Measurements from ENCODE around the gene OVCA2. TPM values are rescaled to one million over a fixed set of nuclear protein-coding genes. Genes with fewer than 3 reads are reported as not detected.

The OVCA2 gene
- total RNA-seq, 2 experiments from 2014 or later = 43.2 to 45.4 TPM

GRCh38 chr17:2068031-2068518 lies 26.3 kb downstream of the OVCA2 start:
- POLR2A ChIA-PET = interaction anchor here (2.0 to 11.0 kb wide), 3 partner anchors 10 to 351 kb away, joined by 6 to 214 read pairs (median 58); no protein-coding TSS in a partner anchor
- H3K9me3 Mint-ChIP-seq = no peaks in the 10 kb centered on the region
- H3K27me3 Mint-ChIP-seq = no peaks in the 10 kb centered on the region
- peak overlapping the region; percentile 90 for H3K27ac Mint-ChIP-seq
- no peak overlapping the region for H3K4me3 Mint-ChIP-seq
- H3K36me3 Mint-ChIP-seq (ENCODE audit: low read depth) = peaks cover 62% of the 10 kb centered on the region
- CTCF ChIA-PET = interaction anchor here (1.3 to 6.5 kb wide), 6 partner anchors 9 to 176 kb away, joined by 3 to 40 read pairs (median 15); partner anchors contain the start of genes HIC1 and OVCA2
- no peak for DNase-seq
- H3K4me1 Mint-ChIP-seq = peaks cover 91% of the 10 kb centered on the region

- CTCF ChIA-PET = interaction anchor here (0.9 to 6.5 kb wide), 9 partner anchors 10 to 176 kb away, joined by 3 to 40 read pairs (median 5); partner anchors contain the start of genes HIC1 and OVCA2
These were observed 26.8 kb downstream of the OVCA2 start for GRCh38 chr17:2068519-2069051.

GRCh38 chr17:2070241-2071023 lies 28.6 kb downstream of the OVCA2 start:
- H3K4me3 Mint-ChIP-seq = peak overlapping the region; percentile 33
- H3K9me3 Mint-ChIP-seq = no peaks in the 10 kb centered on the region
- peak overlapping the region; percentile 90 for H3K27ac Mint-ChIP-seq
- no peaks in the 10 kb centered on the region for H3K27me3 Mint-ChIP-seq
- H3K4me1 Mint-ChIP-seq = peaks cover 81% of the 10 kb centered on the region
- peaks cover 46% of the 10 kb centered on the region for H3K36me3 Mint-ChIP-seq (ENCODE audit: low read depth)
- CTCF ChIA-PET = interaction anchor here (1.3 to 6.5 kb wide), 7 partner anchors 11 to 212 kb away, joined by 3 to 40 read pairs (median 13); partner anchors contain the start of gene HIC1
- DNase-seq = peak; percentile 88
- POLR2A ChIA-PET = interaction anchor here (1.2 to 11.0 kb wide), 6 partner anchors 12 to 441 kb away, joined by 3 to 214 read pairs (median 4); partner anchors contain the start of genes HIC1 and METTL16

More at GRCh38 chr17:2068519-2069051, 26.8 kb downstream of the OVCA2 start:
- Mint-ChIP-seq H3K27ac (peak overlapping the region; percentile 90), H3K9me3 (no peaks in the 10 kb centered on the region), H3K27me3 (no peaks in the 10 kb centered on the region), H3K4me3 (peak overlapping the region; percentile 31), H3K4me1 (peaks cover 87% of the 10 kb centered on the region), H3K36me3 (ENCODE audit: low read depth) (peaks cover 58% of the 10 kb centered on the region)
- no peak for DNase-seq
- POLR2A ChIA-PET = interaction anchor here (0.8 to 11.0 kb wide), 6 partner anchors 11 to 352 kb away, joined by 3 to 214 read pairs (median 5); partner anchors contain the start of gene HIC1

- DNase-seq = no peak
- no peaks in the 10 kb centered on the region for H3K27me3 Mint-ChIP-seq
- H3K27ac Mint-ChIP-seq = peak overlapping the region; percentile 90
- CTCF ChIA-PET = interaction anchor here (1.6 to 6.5 kb wide), 6 partner anchors 11 to 174 kb away, joined by 4 to 40 read pairs (median 19); partner anchors contain the start of gene HIC1
- peaks cover 77% of the 10 kb centered on the region for H3K4me1 Mint-ChIP-seq
- H3K36me3 Mint-ChIP-seq (ENCODE audit: low read depth) = peaks cover 40% of the 10 kb centered on the region
- no peaks in the 10 kb centered on the region for H3K9me3 Mint-ChIP-seq
- no peak overlapping the region for H3K4me3 Mint-ChIP-seq
- POLR2A ChIA-PET = interaction anchor here (1.2 to 11.0 kb wide), 5 partner anchors 13 to 440 kb away, joined by 3 to 214 read pairs (median 4); partner anchors contain the start of gene METTL16
These were observed 29.2 kb downstream of the OVCA2 start for GRCh38 chr17:2071024-2071385.

GRCh38 chr17:2071455-2072281 lies 29.8 kb downstream of the OVCA2 start:
- Mint-ChIP-seq H3K4me3 (no peak overlapping the region), H3K4me1 (peaks cover 73% of the 10 kb centered on the region), H3K27ac (peak overlapping the region; percentile 90), H3K9me3 (no peaks in the 10 kb centered on the region), H3K27me3 (no peaks in the 10 kb centered on the region), H3K36me3 (ENCODE audit: low read depth) (peaks cover 34% of the 10 kb centered on the region)
- ChIA-PET CTCF (interaction anchor here (1.0 to 6.5 kb wide), 7 partner anchors 10 to 173 kb away, joined by 3 to 40 read pairs (median 13); partner anchors contain the start of gene HIC1), POLR2A (interaction anchor here (1.2 to 11.0 kb wide), 3 partner anchors 14 to 440 kb away, joined by 3 to 214 read pairs (median 58); partner anchors contain the start of gene METTL16)
- no peak for DNase-seq

GRCh38 chr17:2074919-2075318 lies 33.1 kb downstream of the OVCA2 start:
- DNase-seq = no peak
- peaks cover 41% of the 10 kb centered on the region for H3K36me3 Mint-ChIP-seq (ENCODE audit: low read depth)
- H3K9me3 Mint-ChIP-seq = no peaks in the 10 kb centered on the region
- no peaks in the 10 kb centered on the region for H3K27me3 Mint-ChIP-seq
- H3K4me3 Mint-ChIP-seq = no peak overlapping the region
- ChIA-PET CTCF (interaction anchor here (1.0 to 1.5 kb wide), 2 partner anchors 11 to 16 kb away, joined by 3 to 5 read pairs; no protein-coding TSS in a partner anchor), POLR2A (interaction anchor here (11.0 kb wide), 1 partner anchor 10 kb away, joined by 214 read pairs; no protein-coding TSS in a partner anchor)
- H3K27ac Mint-ChIP-seq = no peak overlapping the region
- H3K4me1 Mint-ChIP-seq = peaks cover 46% of the 10 kb centered on the region

- no peak for DNase-seq
- H3K27ac Mint-ChIP-seq = no peak overlapping the region
- peaks cover 39% of the 10 kb centered on the region for H3K36me3 Mint-ChIP-seq (ENCODE audit: low read depth)
- CTCF ChIA-PET = interaction anchor here (0.5 to 1.0 kb wide), 2 partner anchors 10 to 579 kb away, joined by 3 to 5 read pairs; no protein-coding TSS in a partner anchor
- H3K4me3 Mint-ChIP-seq = no peak overlapping the region
- no peaks in the 10 kb centered on the region for H3K27me3 Mint-ChIP-seq
- no peaks in the 10 kb centered on the region for H3K9me3 Mint-ChIP-seq
- peaks cover 40% of the 10 kb centered on the region for H3K4me1 Mint-ChIP-seq
- POLR2A ChIA-PET = interaction anchor here (11.0 kb wide), 1 partner anchor 10 kb away, joined by 214 read pairs; no protein-coding TSS in a partner anchor
These were observed 33.7 kb downstream of the OVCA2 start for GRCh38 chr17:2075336-2076086.

- Mint-ChIP-seq H3K4me3 (no peak overlapping the region), H3K36me3 (ENCODE audit: low read depth) (peaks cover 40% of the 10 kb centered on the region), H3K27ac (no peak overlapping the region), H3K9me3 (no peaks in the 10 kb centered on the region), H3K4me1 (peaks cover 37% of the 10 kb centered on the region), H3K27me3 (no peaks in the 10 kb centered on the region)
- DNase-seq = no peak
- ChIA-PET CTCF (interaction anchor here (0.5 to 1.0 kb wide), 2 partner anchors 10 to 578 kb away, joined by 3 to 5 read pairs; no protein-coding TSS in a partner anchor), POLR2A (interaction anchor here (0.6 to 11.0 kb wide), 2 partner anchors 9 to 35 kb away, joined by 3 to 214 read pairs; no protein-coding TSS in a partner anchor)
These were observed 34.5 kb downstream of the OVCA2 start for GRCh38 chr17:2076087-2076984.

GRCh38 chr17:2077040-2077439 lies 35.2 kb downstream of the OVCA2 start:
- H3K9me3 Mint-ChIP-seq = no peaks in the 10 kb centered on the region
- DNase-seq = no peak
- H3K4me1 Mint-ChIP-seq = peaks cover 37% of the 10 kb centered on the region
- POLR2A ChIA-PET = interaction anchor here (0.6 to 11.0 kb wide), 2 partner anchors 8 to 36 kb away, joined by 3 to 214 read pairs; no protein-coding TSS in a partner anchor
- no peak overlapping the region for H3K27ac Mint-ChIP-seq
- no peaks in the 10 kb centered on the region for H3K27me3 Mint-ChIP-seq
- H3K4me3 Mint-ChIP-seq = no peak overlapping the region
- peaks cover 46% of the 10 kb centered on the region for H3K36me3 Mint-ChIP-seq (ENCODE audit: low read depth)
- CTCF ChIA-PET = no interaction called here

GRCh38 chr17:2081564-2081963 lies 39.7 kb downstream of the OVCA2 start:
- no peaks in the 10 kb centered on the region for H3K9me3 Mint-ChIP-seq
- H3K27me3 Mint-ChIP-seq = no peaks in the 10 kb centered on the region
- H3K27ac Mint-ChIP-seq = no peak overlapping the region
- peaks cover 56% of the 10 kb centered on the region for H3K4me1 Mint-ChIP-seq
- DNase-seq = no peak
- CTCF ChIA-PET = interaction anchor here (1.1 to 4.0 kb wide), 4 partner anchors 11 to 164 kb away, joined by 4 to 17 read pairs (median 8); no protein-coding TSS in a partner anchor
- POLR2A ChIA-PET = interaction anchor here (0.7 to 13.7 kb wide), 4 partner anchors 9 to 135 kb away, joined by 3 to 214 read pairs (median 8); no protein-coding TSS in a partner anchor
- no peak overlapping the region for H3K4me3 Mint-ChIP-seq
- peaks cover 54% of the 10 kb centered on the region for H3K36me3 Mint-ChIP-seq (ENCODE audit: low read depth)
